ENCODE measurements around the gene CAPN10.
A peak's percentile ranks its signal among the peaks of the same experiment; 100 is the strongest.

CAPN10 gene

GRCh38 chr2:240637901-240638345 lies 51.4 kb downstream of the CAPN10 start:
- DNase-seq (ENCODE audit: low spot score), result no peak

- no peak for DNase-seq (ENCODE audit: low spot score)
These were observed 52.1 kb downstream of the CAPN10 start for GRCh38 chr2:240638512-240639160.

DNA sequence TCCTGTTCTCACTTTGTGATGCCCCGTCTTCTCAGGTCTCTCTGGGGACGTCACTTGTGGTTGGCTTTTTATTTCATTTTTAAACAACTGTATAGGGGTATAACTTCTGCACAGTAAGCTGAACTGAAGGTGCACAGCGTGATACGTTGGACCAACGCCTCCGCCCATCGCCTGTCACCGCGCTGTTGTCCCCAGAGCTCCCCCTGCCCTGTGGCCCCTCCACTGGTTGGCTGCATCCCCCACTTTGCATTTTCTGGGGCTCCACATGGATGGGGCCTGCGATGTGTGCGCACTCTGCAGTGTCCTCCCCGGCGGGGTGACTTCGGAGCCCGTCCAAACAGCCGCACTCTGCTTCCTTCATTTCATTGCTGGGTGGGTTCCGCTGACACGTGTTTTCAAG lies 53.0 kb downstream of the CAPN10 start:
- DNase-seq (ENCODE audit: low spot score), result no peak

DNA sequence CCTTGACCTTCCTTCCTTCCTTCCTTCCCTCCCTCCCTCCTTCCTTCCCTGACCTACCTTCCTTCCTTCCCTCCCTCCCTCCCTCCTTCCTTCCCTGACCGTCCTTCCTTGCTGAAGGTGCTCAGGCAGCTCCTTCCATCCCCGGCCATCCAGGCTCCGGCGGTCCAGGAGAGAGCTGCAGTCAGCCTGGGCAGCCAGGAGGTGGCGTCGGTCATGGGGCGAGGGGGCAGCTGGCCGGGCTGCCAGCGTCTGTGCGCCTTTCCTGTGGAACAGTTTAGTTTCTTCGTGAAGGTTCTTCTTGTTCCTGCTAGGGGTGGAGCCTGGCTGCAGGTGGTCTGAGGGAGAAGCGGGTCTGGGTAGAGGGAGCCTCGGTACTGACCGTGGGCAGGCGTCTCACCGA lies 54.4 kb downstream of the CAPN10 start:
- DNase-seq (ENCODE audit: low spot score), result peak; percentile 55

DNA sequence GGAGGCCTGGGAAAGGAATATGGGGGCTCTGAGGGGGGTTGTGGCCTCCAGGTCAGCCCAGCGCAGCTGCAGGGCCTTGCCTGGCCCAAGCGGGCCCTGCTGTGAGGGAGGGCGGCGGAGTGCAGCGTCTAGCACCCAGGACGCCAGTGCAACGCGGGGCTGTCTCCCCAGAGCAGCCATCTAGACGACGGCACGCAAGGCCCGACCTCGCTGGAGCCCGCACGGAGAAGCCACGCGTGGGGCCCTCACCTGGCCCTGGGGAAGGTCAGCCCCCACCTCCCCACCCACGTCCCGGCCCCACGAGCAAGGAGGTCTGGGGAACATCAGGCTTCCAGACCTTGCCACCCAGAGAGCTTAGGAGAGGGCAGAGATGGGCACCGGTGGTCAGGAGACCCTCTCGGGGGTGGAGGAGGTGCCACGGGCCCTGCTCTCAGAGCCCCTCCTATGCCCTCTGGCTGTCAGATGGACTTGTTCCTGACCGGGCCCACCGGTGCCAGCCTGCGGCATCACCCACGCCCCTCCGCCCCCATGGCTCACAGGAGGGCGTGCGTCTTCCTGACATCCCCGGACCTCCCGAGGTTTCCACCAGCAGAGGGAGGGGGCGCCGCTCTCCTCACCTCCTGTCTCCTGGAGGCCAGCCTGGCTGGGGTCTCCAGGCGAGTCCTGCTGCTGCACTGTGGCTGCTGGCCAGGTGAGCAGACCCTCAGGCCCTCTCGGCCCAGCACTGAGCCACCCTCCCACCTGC lies 55.7 kb downstream of the CAPN10 start:
- no peak for DNase-seq (ENCODE audit: low spot score)

- DNase-seq (ENCODE audit: low spot score), result no peak
These were observed 56.2 kb downstream of the CAPN10 start for GRCh38 chr2:240642806-240643092.

GRCh38 chr2:240643093-240643810 lies 56.7 kb downstream of the CAPN10 start:
- DNase-seq (ENCODE audit: low spot score), result no peak

DNA sequence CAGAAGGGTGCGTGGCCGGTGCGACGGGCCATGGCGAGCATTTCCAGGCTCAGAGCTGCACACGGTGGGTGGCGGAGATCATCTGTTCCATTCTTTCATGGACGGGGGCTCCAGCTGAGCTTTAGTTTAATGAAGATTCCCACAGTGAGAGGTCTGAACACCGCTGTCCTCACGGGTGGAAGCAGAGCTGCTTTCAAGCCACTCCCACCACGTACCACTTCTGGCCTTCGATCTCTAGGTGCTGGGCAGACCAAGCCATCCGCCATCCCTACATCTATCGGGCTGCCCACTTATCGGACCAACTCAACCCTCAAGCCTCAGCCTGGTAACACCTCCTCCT lies 57.2 kb downstream of the CAPN10 start:
- DNase-seq (ENCODE audit: low spot score), result no peak

DNA sequence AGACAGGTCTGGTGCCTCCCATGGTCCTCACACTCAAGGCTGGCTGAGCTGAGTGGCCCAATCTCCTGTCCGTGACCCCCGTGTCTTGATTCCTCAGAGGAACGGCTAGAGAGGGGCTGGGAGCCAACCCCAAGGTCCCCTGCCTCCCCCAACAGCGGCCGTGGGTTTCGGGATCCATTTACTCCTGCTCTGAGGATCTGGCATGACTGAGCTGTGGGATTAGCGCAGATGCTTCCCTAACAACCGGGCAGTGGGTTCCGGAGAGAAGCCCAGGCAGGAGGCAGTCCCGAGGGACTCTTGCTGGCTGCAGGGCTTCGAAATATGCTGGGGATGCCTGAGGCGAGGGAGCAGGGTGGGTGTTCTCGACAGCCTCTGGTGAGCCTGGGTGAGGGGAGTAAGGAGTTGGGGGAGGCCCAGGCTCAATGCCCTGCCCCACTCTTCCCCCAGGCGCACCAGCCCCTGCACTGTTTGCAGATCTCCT lies 57.7 kb downstream of the CAPN10 start:
- DNase-seq (ENCODE audit: low spot score), result no peak

- DNase-seq (ENCODE audit: low spot score), result no peak
These were observed 58.3 kb downstream of the CAPN10 start for GRCh38 chr2:240644859-240645301.

DNA sequence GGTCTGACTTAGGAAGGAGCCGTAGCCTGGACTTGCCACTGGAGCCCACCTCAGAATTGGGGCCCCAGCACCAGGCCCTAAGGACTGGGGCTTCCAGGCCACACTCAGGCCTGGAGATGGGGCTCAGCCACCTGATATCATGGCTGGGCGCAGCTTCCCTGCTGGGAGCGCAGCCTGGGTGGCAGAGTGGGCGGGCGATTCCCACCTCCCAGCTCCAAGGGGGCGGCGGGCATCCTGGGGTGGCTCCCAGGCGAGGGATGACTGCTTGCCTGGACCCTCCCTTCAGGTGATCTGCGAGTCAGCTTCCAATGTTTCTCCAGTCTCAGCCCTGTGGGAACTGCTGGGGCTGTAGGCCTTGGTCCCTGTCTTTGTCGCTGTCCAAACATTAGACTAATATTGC lies 58.8 kb downstream of the CAPN10 start:
- DNase-seq (ENCODE audit: low spot score), result no peak

DNA sequence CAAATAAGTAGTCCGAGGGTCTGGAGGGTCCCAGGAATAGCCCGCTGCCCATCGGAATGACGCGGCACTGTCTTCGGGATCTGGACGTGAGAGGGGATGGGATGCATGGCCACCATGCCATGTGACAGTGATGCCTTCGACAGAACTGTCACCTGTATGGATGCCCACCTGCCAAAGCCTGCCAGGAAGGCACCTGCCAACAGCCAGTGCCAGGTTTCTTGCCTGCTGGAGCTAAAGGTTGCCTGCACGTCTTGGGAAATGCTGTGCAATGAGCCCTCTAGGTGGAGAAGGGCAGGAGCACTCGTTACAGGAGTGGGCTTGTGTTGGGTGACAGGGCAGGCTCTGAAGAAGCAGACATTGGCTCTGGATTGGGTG lies 59.3 kb downstream of the CAPN10 start:
- no peak for DNase-seq (ENCODE audit: low spot score)

DNA sequence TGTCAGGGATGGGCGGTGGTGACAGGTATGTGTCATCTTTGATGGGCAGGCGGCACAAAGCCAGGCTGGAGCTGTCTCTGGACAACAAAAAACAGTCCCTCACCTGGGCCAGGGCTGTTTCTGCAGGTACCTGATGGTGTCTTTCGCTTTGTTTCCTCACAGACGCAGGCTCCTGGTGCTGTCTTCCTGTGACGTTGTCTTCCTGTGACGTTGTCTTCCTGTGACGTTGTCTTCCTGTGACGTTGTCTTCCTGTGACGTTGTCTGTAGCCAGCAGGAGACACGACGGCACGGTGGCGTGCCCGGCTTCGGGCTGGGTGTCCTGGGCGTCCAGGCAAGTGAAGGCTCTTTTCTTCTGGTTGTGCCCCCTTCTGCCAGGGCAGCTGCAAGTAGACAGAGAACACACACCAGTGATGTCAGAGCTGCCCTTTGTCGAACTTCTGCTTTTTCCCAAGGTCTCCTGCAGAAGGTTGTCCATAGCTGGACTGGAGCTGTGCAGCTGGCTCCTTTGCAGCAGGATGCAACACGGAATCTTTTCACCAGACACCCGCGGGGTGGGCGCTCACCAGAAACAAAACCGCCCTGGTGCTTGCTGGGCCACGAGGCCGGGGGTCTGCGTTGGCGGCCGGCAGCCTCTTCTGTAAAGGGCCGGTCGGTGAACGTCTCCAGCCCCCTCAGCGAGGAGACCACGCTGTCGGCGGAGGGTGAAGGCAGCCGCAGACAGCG lies 59.8 kb downstream of the CAPN10 start:
- DNase-seq (ENCODE audit: low spot score), result no peak

DNA sequence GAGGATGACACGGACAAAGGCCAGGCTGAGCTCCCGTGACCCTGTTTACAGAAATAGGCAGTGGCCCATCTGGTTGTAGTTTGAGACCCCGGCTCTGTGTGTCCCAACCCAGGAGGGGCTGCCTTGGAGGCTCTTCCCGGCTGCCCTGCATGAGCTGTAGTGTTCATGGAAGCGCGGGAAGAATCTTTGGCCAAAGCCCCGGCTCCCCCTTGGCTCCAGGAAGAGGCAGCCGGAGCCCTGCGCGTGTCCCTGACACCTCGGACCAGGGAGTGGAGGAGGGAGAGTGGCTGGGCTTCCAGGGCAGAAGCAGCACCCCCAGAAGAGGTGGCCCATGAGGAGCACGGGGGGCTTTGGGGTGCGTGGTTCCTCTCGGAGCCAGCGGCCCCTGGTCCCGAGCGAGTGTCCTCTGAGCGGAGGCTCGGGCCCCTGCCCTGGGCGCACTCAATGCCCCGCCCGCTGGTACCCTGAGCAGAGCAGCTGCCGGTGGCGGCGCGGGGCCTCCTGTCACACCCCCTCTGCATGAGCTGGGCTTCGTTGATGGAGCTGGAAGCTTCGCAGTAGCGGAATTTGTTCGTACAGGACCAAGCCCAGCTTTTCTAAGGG lies 60.5 kb downstream of the CAPN10 start:
- no peak for DNase-seq (ENCODE audit: low spot score)

- no peak for DNase-seq (ENCODE audit: low spot score)
These were observed 61.1 kb downstream of the CAPN10 start for GRCh38 chr2:240647503-240648154.

DNA sequence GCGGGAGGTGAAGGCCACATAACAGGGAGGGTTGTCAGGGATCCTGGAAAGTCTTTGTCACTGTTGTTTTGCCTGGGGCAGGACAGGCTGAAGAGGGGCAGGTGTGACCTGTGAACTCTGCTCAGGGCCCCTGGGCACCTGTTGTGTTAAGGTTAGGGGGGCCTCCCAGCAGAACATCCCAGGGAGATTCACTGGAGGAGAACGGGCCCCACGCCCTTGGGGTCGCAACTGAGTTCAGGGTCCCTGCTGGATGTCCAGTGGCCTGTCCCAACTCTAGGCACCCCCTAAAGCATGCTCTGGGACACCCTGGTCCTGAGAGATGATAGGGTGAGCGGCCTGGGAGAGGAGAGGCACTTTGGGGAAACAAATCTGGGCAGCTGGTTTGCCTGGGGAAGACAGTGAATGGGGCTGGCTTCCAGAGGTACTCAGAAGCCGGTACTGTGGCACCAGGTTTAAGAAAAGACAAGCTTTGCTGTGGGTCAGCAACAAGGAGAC lies 61.7 kb downstream of the CAPN10 start:
- DNase-seq (ENCODE audit: low spot score), result no peak

Measured in SW480 (cell line).